ENCODE data around the gene STK32C. TPM values are rescaled to one million over a fixed set of nuclear protein-coding genes. Genes with fewer than 3 reads are reported as not detected.

Gene STK32C
- total RNA-seq, 1 donor from 2014 or later = 4.7 TPM

DNA sequence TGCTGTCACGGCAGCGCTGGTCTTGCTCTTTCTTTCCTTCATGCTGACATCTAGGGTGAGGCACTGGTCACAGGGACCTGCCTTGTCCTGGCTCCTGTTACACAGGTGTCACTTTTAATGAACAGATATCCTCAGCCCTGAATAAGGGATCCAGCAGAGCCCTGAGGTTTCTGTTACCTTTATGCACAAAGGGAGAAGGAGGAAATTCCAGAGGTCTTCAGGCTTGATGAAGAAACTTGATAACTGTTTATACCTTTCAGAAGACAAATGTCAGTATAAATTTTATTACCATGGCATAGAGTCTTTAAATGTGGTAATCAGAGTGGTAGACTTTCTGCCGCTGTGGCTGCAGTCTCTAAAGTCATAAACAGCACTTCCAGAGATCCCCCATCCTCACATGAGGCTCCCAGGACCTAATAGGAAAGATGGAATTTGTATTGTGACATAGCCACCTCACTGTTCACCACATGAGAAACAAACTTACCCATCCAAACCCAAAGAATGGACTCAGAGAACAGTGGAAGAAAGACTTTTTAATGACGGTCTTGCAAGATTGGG, 27.0 kb upstream of the STK32C start:
- no peak overlapping the region for H3K27ac ChIP-seq

DNA sequence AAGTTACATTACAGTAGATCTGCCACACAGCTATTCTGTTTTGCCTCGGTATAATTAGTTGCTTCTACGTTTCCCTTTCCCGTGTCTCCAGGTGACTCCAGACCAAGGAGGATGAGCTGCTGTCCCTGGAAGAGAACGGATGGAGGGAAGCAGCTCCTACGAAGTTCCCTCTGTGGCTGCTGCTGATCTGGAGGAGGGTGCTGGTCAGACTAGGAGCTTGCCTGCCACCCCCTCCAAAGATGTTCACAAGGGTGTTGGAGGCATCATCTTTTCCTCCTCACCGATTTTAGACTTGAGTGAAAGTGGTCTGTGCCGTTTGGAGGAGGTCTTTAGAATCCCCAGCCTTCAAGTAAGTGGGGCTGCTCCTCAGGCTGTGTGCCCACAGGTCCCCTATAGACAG, 25.6 kb upstream of the STK32C start:
- Histone ChIP-seq H3K36me3 (peaks cover 0 to 4% of the 10 kb centered on the region in 2 donors), H3K9me3 (no peaks in the 10 kb centered on the region), H3K4me1 (peaks cover 38% of the 10 kb centered on the region), H3K4me3 (no peak overlapping the region), H3K27ac (no peak overlapping the region), H3K27me3 (no peaks in the 10 kb centered on the region)
- TF ChIP-seq POLR2A (IDR thresholded peaks at IDR 0.05) (no peak), POLR2AphosphoS5 (IDR thresholded peaks at IDR 0.05; ENCODE audit: insufficient read depth in 1 of 2, low read depth in 1 of 2) (no peak)
- TF ChIP-seq, protein P1, sequence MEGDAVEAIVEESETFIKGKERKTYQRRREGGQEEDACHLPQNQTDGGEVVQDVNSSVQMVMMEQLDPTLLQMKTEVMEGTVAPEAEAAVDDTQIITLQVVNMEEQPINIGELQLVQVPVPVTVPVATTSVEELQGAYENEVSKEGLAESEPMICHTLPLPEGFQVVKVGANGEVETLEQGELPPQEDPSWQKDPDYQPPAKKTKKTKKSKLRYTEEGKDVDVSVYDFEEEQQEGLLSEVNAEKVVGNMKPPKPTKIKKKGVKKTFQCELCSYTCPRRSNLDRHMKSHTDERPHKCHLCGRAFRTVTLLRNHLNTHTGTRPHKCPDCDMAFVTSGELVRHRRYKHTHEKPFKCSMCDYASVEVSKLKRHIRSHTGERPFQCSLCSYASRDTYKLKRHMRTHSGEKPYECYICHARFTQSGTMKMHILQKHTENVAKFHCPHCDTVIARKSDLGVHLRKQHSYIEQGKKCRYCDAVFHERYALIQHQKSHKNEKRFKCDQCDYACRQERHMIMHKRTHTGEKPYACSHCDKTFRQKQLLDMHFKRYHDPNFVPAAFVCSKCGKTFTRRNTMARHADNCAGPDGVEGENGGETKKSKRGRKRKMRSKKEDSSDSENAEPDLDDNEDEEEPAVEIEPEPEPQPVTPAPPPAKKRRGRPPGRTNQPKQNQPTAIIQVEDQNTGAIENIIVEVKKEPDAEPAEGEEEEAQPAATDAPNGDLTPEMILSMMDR (IDR thresholded peaks at IDR 0.05) = no peak
- no peak for DNase-seq (ENCODE audit: extremely low spot score in 2 of 2)
- intact Hi-C loops (cut with DNase I) = loop anchor here (10.0 kb wide), 1 partner anchor 429 kb away; the partner anchor contains the start of gene PPP2R2D

More for the DNA sequence above, 27.0 kb upstream of the STK32C start:
- Histone ChIP-seq H3K36me3 (peaks cover 0 to 10% of the 10 kb centered on the region in 2 donors), H3K27me3 (no peaks in the 10 kb centered on the region), H3K9me3 (no peaks in the 10 kb centered on the region), H3K4me1 (peaks cover 27% of the 10 kb centered on the region), H3K4me3 (no peak overlapping the region)
- no peak for DNase-seq (ENCODE audit: extremely low spot score in 2 of 2)
- no peak for TF ChIP-seq POLR2A (IDR thresholded peaks at IDR 0.05)
- intact Hi-C loops (cut with DNase I) = loop anchor here (10.0 kb wide), 1 partner anchor 430 kb away; the partner anchor contains the start of gene PPP2R2D

DNA sequence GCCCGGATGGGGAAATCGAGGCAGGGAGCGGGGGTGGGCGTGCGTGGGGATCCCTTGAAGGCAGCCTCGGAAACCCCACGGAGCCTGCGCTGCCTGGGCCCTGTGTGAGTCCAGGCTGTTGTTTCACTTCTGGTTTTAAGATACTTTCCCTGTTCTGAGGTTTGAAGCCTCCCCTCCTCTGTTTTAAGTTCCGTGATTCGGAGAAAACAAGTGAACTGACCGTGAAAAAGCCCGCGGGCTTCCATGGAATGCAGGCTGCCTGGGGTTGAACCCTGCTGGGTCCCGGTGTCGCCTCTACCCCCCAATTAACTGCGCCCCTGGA, 24.6 kb upstream of the STK32C start:
- no peaks in the 10 kb centered on the region for H3K27me3 ChIP-seq
- peaks cover 0 to 4% of the 10 kb centered on the region in 2 donors for H3K36me3 ChIP-seq
- peak overlapping the region; percentile 23 for H3K27ac ChIP-seq
- H3K4me3 ChIP-seq = peak overlapping the region; percentile 63 to 86
- no peaks in the 10 kb centered on the region for H3K9me3 ChIP-seq
- peaks cover 44% of the 10 kb centered on the region for H3K4me1 ChIP-seq
- TF ChIP-seq POLR2A (IDR thresholded peaks at IDR 0.05) = no peak
- intact Hi-C loops (cut with DNase I) = loop anchor here (10.0 kb wide), 1 partner anchor 428 kb away; the partner anchor contains the start of gene PPP2R2D
- no peak for DNase-seq (ENCODE audit: extremely low spot score in 2 of 2)

DNA sequence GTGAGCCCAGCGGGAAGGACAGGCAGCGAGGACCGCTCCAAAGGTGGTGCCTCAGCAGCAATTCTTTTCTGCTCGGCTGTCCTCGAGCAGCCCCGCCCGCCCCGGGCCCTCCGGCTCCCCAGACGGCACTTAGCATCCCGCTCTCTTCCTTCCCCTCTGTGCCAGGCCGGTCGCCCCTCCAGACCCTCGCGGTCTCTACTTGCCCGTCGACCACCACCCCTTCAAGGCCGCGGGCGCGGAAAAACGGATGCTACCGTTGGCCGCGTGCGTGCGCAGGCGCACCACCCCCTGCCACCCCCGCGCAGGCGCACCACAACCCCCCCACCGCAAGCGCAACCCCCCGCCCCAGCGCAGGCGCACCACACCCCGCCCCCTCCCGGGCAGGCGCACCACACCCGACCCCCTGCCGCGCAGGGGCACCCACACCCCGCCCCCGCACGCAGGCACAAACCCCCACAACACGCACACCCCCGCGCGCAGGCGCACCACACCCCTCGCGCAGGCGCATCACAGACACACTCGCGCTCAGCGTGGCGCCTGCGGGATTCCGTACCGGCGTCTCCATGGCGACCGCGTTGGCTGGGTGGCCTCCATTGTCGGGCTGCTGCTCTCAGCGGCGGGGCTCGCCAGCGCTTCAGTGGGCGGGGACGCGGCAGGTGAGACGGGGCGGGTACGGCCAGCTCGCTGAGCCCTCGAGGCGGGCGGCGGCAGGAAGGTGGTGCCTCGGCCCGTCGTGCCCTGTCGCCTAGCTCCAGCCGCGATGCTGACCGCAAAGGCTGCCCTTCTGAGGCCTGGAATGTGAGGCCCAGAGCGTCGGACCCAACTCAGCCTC, 24.1 kb upstream of the STK32C start, which contains the start of gene LRRC27:
TSS of gene LRRC27 (plus strand) at position 593 of the 832 bp plus-strand sequence. CDS start 1,332 bp downstream, outside the sequence.
- peak within 1 kb of the TSS; percentile 63 to 86 for H3K4me3 ChIP-seq
- peaks cover 0 to 4% of the 10 kb centered on the region in 2 donors for H3K36me3 ChIP-seq
- intact Hi-C loops (cut with DNase I) = loop anchor here (10.0 kb wide), 1 partner anchor 427 kb away; the partner anchor contains the start of gene PPP2R2D
- DNase-seq (ENCODE audit: extremely low spot score in 2 of 2) = peak in 1 of 2 donors; percentile 98
- peaks cover 48% of the 10 kb centered on the region for H3K4me1 ChIP-seq
- peak within 1 kb of the TSS; percentile 65 for H3K27ac ChIP-seq
- H3K27me3 ChIP-seq = no peaks in the 10 kb centered on the region
- TF ChIP-seq, protein P1 (IDR thresholded peaks at IDR 0.05) = no peak
- TF ChIP-seq POLR2A (IDR thresholded peaks at IDR 0.05) (peak in 1 of 2 donors; percentile 24), POLR2AphosphoS5 (IDR thresholded peaks at IDR 0.05; ENCODE audit: insufficient read depth in 1 of 2, low read depth in 1 of 2) (peak; percentile 77 to 80)
- no peaks in the 10 kb centered on the region for H3K9me3 ChIP-seq

DNA sequence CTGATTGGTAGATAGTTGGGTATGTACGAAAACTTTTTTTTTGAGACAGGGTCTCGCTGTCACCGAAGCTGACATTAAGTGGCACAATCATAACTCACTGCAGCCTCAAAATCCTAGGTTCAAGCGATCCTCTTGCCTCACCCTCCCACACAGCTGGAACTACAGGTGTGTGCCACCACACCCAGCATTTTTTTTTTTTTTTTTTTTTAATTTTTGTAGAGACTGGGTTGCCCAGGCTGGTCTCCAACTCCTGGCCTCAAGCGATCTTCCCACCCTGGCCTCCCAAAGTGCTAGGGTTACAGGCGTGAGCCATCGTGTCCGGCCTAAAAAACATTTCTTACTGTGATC, 22.7 kb upstream of the STK32C start:
- no peaks in the 10 kb centered on the region for H3K27me3 ChIP-seq
- H3K36me3 ChIP-seq = peaks cover 0 to 4% of the 10 kb centered on the region in 2 donors
- no peaks in the 10 kb centered on the region for H3K9me3 ChIP-seq
- H3K27ac ChIP-seq = no peak overlapping the region
- DNase-seq (ENCODE audit: extremely low spot score in 2 of 2) = no peak
- H3K4me1 ChIP-seq = peaks cover 49% of the 10 kb centered on the region
- TF ChIP-seq POLR2A (IDR thresholded peaks at IDR 0.05) = no peak
- intact Hi-C loops (cut with DNase I) = loop anchor here (10.0 kb wide), 1 partner anchor 426 kb away; the partner anchor contains the start of gene PPP2R2D
- peak overlapping the region; percentile 63 to 86 for H3K4me3 ChIP-seq

DNA sequence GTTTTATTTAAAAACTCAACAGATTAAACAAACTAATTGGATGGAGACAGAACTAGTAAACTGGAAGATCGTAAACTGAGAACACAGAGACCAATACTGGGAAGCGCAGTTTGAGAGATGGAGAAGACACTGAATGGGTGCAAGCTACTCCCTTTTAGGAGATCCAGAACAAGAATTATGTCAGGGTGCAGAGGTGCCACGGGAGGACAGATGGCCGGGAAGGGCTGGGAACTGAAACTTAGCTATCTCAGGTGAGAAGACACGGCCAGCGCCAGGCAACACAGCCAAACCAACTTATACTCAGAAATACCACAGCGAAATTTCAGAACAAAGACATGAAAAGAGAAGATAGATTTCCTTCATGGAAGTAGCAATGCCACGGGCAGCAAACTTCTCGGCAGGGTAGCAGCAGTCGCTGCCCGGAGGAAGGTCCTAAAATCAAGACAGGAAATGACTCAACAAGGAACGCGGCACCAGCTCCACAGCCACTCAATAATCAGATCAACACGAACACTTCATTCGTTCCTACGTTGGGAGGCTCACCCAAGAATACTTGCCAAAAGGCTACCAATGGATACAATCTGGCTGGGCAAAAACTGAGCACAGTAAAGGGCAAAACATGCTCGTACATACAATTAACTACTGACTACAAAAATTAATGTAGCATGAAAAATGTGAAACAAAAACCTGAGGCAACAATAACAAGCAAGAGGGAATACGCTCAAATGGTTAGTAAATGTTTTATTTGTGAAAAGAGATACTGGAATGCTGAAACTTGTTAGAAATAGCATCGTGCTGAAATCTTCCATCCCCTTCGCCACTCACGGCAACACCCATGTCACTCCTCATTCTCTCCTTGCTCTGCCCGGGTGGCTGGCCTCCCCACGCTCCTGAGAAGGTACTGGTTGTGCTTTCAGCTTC, 22.1 kb upstream of the STK32C start:
- H3K9me3 ChIP-seq = no peaks in the 10 kb centered on the region
- H3K27ac ChIP-seq = no peak overlapping the region
- H3K36me3 ChIP-seq = peaks cover 0 to 4% of the 10 kb centered on the region in 2 donors
- no peaks in the 10 kb centered on the region for H3K27me3 ChIP-seq
- TF ChIP-seq POLR2AphosphoS5 (IDR thresholded peaks at IDR 0.05; ENCODE audit: insufficient read depth in 1 of 2, low read depth in 1 of 2) (no peak), POLR2A (IDR thresholded peaks at IDR 0.05) (no peak)
- TF ChIP-seq, protein P1 (IDR thresholded peaks at IDR 0.05) = no peak
- peaks cover 49% of the 10 kb centered on the region for H3K4me1 ChIP-seq
- intact Hi-C loops (cut with DNase I) = loop anchor here (10.0 kb wide), 1 partner anchor 425 kb away; the partner anchor contains the start of gene PPP2R2D
- H3K4me3 ChIP-seq = peak overlapping the region; percentile 63 to 86
- no peak for DNase-seq (ENCODE audit: extremely low spot score in 2 of 2)
